Mesothelial cell of epicardium (in vitro differentiated cells): ENCODE measurements around the gene PPM1G. TPM values are rescaled to one million over a fixed set of nuclear protein-coding genes. Genes with fewer than 3 reads are reported as not detected.

ENCODE experiments used
- DNase-seq, 2 experiments: peaks; one replicate each; pipeline ENCODE4 v3.0.0; 2021; ENCODE audit warnings: low spot score in 2 of 2; ENCODE audit not compliant: unreplicated experiment in 2 of 2
- H3K27ac Mint-ChIP-seq: 2 replicates; pipeline ENCODE4 v1.8.0; 2021; ENCODE audit warnings: mixed read lengths
- H3K27me3 Mint-ChIP-seq: 2 replicates; pipeline ENCODE4 v1.8.0; 2021; ENCODE audit warnings: low read depth, mixed read lengths
- H3K36me3 Mint-ChIP-seq: 2 replicates; pipeline ENCODE4 v1.8.0; 2021; ENCODE audit warnings: mixed read lengths
- H3K4me1 Mint-ChIP-seq: 2 replicates; pipeline ENCODE4 v1.8.0; 2021; ENCODE audit warnings: mixed read lengths
- H3K4me3 Mint-ChIP-seq: 2 replicates; pipeline ENCODE4 v1.8.0; 2021; ENCODE audit warnings: mild to moderate bottlenecking, moderate library complexity, mixed read lengths
- H3K9me3 Mint-ChIP-seq: 2 replicates; pipeline ENCODE4 v1.8.0; 2021; ENCODE audit warnings: mixed read lengths
- total RNA-seq: library from RNA; stranded (reverse); gene quantifications from 3 replicates; pipeline ENCODE4 v1.2.1, GENCODE V29; 2021
- TF ChIP-seq, protein P1 (sequence below): fragments of 200-600 bp; sonication (generic); IDR thresholded peaks from one replicate; pipeline ENCODE4 v1.5.0; 2021; ENCODE audit warnings: antibody characterized with exemption; ENCODE audit not compliant: unreplicated experiment

PPM1G gene
- total RNA-seq, 1 donor from 2014 or later: 62.4 TPM

DNA sequence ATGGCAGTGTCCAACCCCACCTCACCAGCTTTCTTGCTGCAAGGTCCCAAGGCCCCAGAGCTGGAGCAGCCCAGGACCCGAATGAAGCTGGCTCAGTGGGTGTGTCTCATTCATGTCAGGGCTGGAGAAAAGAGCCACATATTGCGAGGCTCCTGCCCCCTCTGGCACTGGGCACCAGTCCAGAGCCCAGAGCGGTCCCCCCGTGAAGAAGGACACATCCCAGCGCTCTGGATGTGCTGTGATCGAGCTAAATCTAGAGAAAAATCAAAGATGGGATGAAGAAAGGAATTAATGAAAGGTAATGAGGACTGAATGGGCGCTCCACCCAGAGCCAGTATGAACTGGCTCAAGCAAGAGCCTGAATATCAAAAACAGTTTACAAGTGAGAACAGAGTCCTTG lies 73.2 kb downstream of the PPM1G start:
- Mint-ChIP-seq H3K27ac (no peak overlapping the region), H3K9me3 (no peaks in the 10 kb centered on the region), H3K27me3 (no peaks in the 10 kb centered on the region), H3K4me1 (no peaks in the 10 kb centered on the region), H3K36me3 (peaks cover 34% of the 10 kb centered on the region), H3K4me3 (no peak overlapping the region)
- no peak for DNase-seq
- TF ChIP-seq, protein P1, sequence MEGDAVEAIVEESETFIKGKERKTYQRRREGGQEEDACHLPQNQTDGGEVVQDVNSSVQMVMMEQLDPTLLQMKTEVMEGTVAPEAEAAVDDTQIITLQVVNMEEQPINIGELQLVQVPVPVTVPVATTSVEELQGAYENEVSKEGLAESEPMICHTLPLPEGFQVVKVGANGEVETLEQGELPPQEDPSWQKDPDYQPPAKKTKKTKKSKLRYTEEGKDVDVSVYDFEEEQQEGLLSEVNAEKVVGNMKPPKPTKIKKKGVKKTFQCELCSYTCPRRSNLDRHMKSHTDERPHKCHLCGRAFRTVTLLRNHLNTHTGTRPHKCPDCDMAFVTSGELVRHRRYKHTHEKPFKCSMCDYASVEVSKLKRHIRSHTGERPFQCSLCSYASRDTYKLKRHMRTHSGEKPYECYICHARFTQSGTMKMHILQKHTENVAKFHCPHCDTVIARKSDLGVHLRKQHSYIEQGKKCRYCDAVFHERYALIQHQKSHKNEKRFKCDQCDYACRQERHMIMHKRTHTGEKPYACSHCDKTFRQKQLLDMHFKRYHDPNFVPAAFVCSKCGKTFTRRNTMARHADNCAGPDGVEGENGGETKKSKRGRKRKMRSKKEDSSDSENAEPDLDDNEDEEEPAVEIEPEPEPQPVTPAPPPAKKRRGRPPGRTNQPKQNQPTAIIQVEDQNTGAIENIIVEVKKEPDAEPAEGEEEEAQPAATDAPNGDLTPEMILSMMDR: no peak

DNA sequence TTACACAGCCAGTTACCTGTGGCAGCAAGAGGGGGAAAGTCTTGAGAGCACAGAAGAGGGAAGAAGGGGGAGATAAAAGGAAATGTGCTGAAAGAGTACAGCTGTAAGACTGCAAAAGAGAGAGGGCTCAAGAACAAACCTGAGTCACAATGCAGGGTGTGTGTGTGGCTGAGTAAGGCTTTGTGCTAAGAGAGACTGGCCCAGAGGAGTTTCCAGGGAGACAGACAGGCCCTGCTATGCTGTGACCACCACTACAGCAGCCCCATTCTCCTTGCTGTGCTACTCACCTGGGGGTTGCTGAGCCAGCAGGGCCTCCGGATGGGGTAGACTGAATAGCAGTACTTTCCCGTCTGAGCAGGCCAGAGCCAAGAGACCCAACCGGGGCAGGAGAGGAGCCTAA lies 74.1 kb downstream of the PPM1G start:
- H3K9me3 Mint-ChIP-seq: no peaks in the 10 kb centered on the region
- no peaks in the 10 kb centered on the region for H3K4me1 Mint-ChIP-seq
- peaks cover 36% of the 10 kb centered on the region for H3K36me3 Mint-ChIP-seq
- H3K27me3 Mint-ChIP-seq: no peaks in the 10 kb centered on the region
- no peak for DNase-seq
- no peak overlapping the region for H3K4me3 Mint-ChIP-seq
- no peak overlapping the region for H3K27ac Mint-ChIP-seq
- TF ChIP-seq, protein P1: no peak

Other genes with a start within 250 kb of the PPM1G start
- gene ATRAID, start 197.6 kb downstream of the PPM1G start, total RNA-seq: 106 to 112 TPM (median 108 TPM) in 3 replicates
- gene SLC5A6, start 197.3 kb downstream of the PPM1G start, total RNA-seq: 67.9 to 73.2 TPM (median 70.4 TPM) in 3 replicates
- gene CAD, start 192.2 kb downstream of the PPM1G start, total RNA-seq: 74.4 to 82.5 TPM (median 80.5 TPM) in 3 replicates
- 2.3 to 3.4 TPM (median 3.1 TPM) in 3 replicates for gene SLC30A3, start 146.5 kb downstream of the PPM1G start, total RNA-seq
- gene DNAJC5G, start 134.2 kb downstream of the PPM1G start, total RNA-seq: 0.18 to 0.27 TPM in 2 of 3 replicates, not detected in the other
- 0.18 to 0.47 TPM (median 0.18 TPM) in 3 replicates for gene TRIM54, start 127.2 kb downstream of the PPM1G start, total RNA-seq
- 3.1 to 5.1 TPM (median 4.4 TPM) in 3 replicates for gene UCN, start 101.1 kb downstream of the PPM1G start, total RNA-seq
- 65.8 to 70.0 TPM (median 68.3 TPM) in 3 replicates for gene MPV17, start 86.5 kb downstream of the PPM1G start, total RNA-seq
- 87.5 to 90.1 TPM (median 89.3 TPM) in 3 replicates for gene GTF3C2, start 52.8 kb downstream of the PPM1G start, total RNA-seq
- 42.2 to 49.0 TPM (median 47.1 TPM) in 3 replicates for gene EIF2B4, start 39.3 kb downstream of the PPM1G start, total RNA-seq
- 83.0 to 88.4 TPM (median 88.2 TPM) in 3 replicates for gene SNX17, start 39.0 kb downstream of the PPM1G start, total RNA-seq
- gene ZNF513, start 28.9 kb downstream of the PPM1G start, total RNA-seq: 25.0 to 25.7 TPM (median 25.1 TPM) in 3 replicates
- gene NRBP1, start 19.0 kb upstream of the PPM1G start, total RNA-seq: 126 to 130 TPM (median 129 TPM) in 3 replicates
- 24.5 to 26.1 TPM (median 25.5 TPM) in 3 replicates for gene KRTCAP3, start 32.8 kb upstream of the PPM1G start, total RNA-seq
- 60.6 to 68.0 TPM (median 63.0 TPM) in 3 replicates for gene IFT172, start 80.2 kb upstream of the PPM1G start, total RNA-seq
- gene FNDC4, start 85.6 kb upstream of the PPM1G start, total RNA-seq: 8.1 to 8.4 TPM (median 8.4 TPM) in 3 replicates
- not detected in 3 replicates for gene GCKR, start 87.2 kb upstream of the PPM1G start, total RNA-seq
- 65.6 to 75.1 TPM (median 72.8 TPM) in 3 replicates for gene ZNF512, start 173.5 kb upstream of the PPM1G start, total RNA-seq
- 4.6 to 5.2 TPM (median 4.9 TPM) in 3 replicates for gene CCDC121, start 219.4 kb upstream of the PPM1G start, total RNA-seq
- 32.4 to 36.7 TPM (median 36.3 TPM) in 3 replicates for gene GPN1, start 219.5 kb upstream of the PPM1G start, total RNA-seq